Activated T-helper 1 cell treated with Interleukin-2 at 50 U/mL for 16 hours (primary cell): ENCODE results near the gene LRRC17.
"Not testable (repeated sequence)": the region's sequence is repeated elsewhere in the genome, so short reads cannot be mapped to it uniquely, and the experiment has no call there.

Experiments used
- DNase-seq: peaks from one replicate; pipeline ENCODE4 v3.0.0-alpha.2; 2020; ENCODE audit warnings: low read depth

LRRC17 gene

GRCh38 chr7:102942868-102943267, 30.1 kb downstream of the LRRC17 start:
- DNase-seq, result no peak

GRCh38 chr7:102943423-102944169, 30.8 kb downstream of the LRRC17 start:
- no peak for DNase-seq

GRCh38 chr7:102944241-102944640, 31.4 kb downstream of the LRRC17 start:
- DNase-seq, result no peak

GRCh38 chr7:102951839-102952238, 39.0 kb downstream of the LRRC17 start:
- no peak for DNase-seq

GRCh38 chr7:102953406-102953805, 40.6 kb downstream of the LRRC17 start:
- DNase-seq, result no peak

- DNase-seq, result not testable (repeated sequence)
These were observed 41.6 kb downstream of the LRRC17 start for GRCh38 chr7:102954359-102954758.

GRCh38 chr7:102958004-102958403, 45.2 kb downstream of the LRRC17 start:
- DNase-seq, result not testable (repeated sequence)

GRCh38 chr7:102961993-102962392, 49.2 kb downstream of the LRRC17 start:
- DNase-seq, result not testable (repeated sequence)

- no peak for DNase-seq
These were observed 53.7 kb downstream of the LRRC17 start for GRCh38 chr7:102966465-102966864.

- DNase-seq, result no peak
These were observed 55.0 kb downstream of the LRRC17 start for GRCh38 chr7:102967798-102968197.

GRCh38 chr7:102973096-102973802, 60.4 kb downstream of the LRRC17 start:
- DNase-seq, result no peak

- no peak for DNase-seq
These were observed 61.8 kb downstream of the LRRC17 start for GRCh38 chr7:102974366-102975236.

- DNase-seq, result no peak
These were observed 63.1 kb downstream of the LRRC17 start for GRCh38 chr7:102975854-102976253.

GRCh38 chr7:102976493-102976892, 63.7 kb downstream of the LRRC17 start:
- DNase-seq, result no peak

GRCh38 chr7:102977586-102977985, 64.8 kb downstream of the LRRC17 start:
- DNase-seq, result not testable (repeated sequence)

- DNase-seq, result no peak
These were observed 65.5 kb downstream of the LRRC17 start for GRCh38 chr7:102978284-102978683.

- DNase-seq, result no peak
These were observed 66.9 kb downstream of the LRRC17 start for GRCh38 chr7:102979670-102980069.

GRCh38 chr7:102981451-102981850, 68.7 kb downstream of the LRRC17 start:
- DNase-seq, result no peak

- DNase-seq, result no peak
These were observed 69.4 kb downstream of the LRRC17 start for GRCh38 chr7:102982235-102982634.

GRCh38 chr7:102983602-102984001, 70.8 kb downstream of the LRRC17 start:
- no peak for DNase-seq

GRCh38 chr7:102985176-102985783, 72.5 kb downstream of the LRRC17 start:
- DNase-seq, result no peak

- DNase-seq, result no peak
These were observed 75.3 kb downstream of the LRRC17 start for GRCh38 chr7:102988088-102988487.
